Measurements from ENCODE around the gene R3HDM2. TPM values are rescaled to one million over a fixed set of nuclear protein-coding genes. Genes with fewer than 3 reads are reported as not detected.

R3HDM2 gene
- total and polyA plus RNA-seq, 2 of the 13 experiments (the other 11 are each of a cell fraction or from before 2014, with no cell fraction given): 11.1 to 23.5 TPM

GRCh38 chr12:57465030-57465746 lies 34.3 kb upstream of the R3HDM2 start (continued):
- TF ChIP-seq ZNF235 (CRISPR knock-in tag; IDR thresholded peaks at IDR 0.05; ENCODE audit: borderline replicate concordance): no peak
- no peak for TF ChIP-seq ZNF562 (CRISPR knock-in tag; IDR thresholded peaks at IDR 0.05; ENCODE audit: borderline replicate concordance)
- TF ChIP-seq PAX8 (CRISPR knock-in tag; IDR thresholded peaks at IDR 0.05; ENCODE audit: borderline replicate concordance): no peak

GRCh38 chr12:57464569-57464968 lies 33.7 kb upstream of the R3HDM2 start:
- Histone ChIP-seq H3K4me3 (replicated peaks in 1 of 3; ENCODE audit: insufficient read depth in 1 of 3, low read depth in 2 of 3, low read length in 3 of 3) (no peak overlapping the region), H3K9me3 (ENCODE audit: low read length) (no peaks in the 10 kb centered on the region), H3K4me1 (ENCODE audit: insufficient read depth, low read length) (peaks cover 39% of the 10 kb centered on the region), H3K36me3 (replicated peaks in 1 of 2; ENCODE audit: control insufficient read depth in 1 of 2, insufficient read depth in 2 of 2, low read length in 2 of 2) (no peaks in the 10 kb centered on the region), H3K79me2 (ENCODE audit: insufficient read depth, low read length) (no peaks in the 10 kb centered on the region), H3K4me2 (ENCODE audit: low read depth, low read length) (no peak overlapping the region), H3K27ac (ENCODE audit: extremely low read length, insufficient read depth, low read length) (no peak overlapping the region), H3K27me3 (ENCODE audit: control insufficient read depth in 1 of 2, insufficient read depth in 2 of 2, low read length in 2 of 2) (peaks cover 0 to 45% of the 10 kb centered on the region in 2 experiments; a peak in 3 of 5 replicates), H3K9ac (ENCODE audit: insufficient read depth, low read depth, low read length) (no peak overlapping the region), H4K20me1 (ENCODE audit: insufficient read depth, low read length) (no peaks in the 10 kb centered on the region), H2AFZ (ENCODE audit: low read length) (no peak overlapping the region)
- no peak for FAIRE-seq
- intact Hi-C loops (cut with micrococcal nuclease; ENCODE audit: unreplicated experiment) (no loop called here), in situ Hi-C loops (cut with HindIII; ENCODE audit: extremely low pct_ligation_motif_present, low pct_unique_long_range_greater_than_20kb) (no loop called here)
- ATAC-seq: no peak
- DNase-seq (ENCODE audit: low spot score): no peak
- TF ChIP-seq TP53 (CRISPR knock-in tag; conservative IDR thresholded peaks at IDR 0.05) (no peak), JARID2 (CRISPR knock-in tag; IDR thresholded peaks at IDR 0.05; ENCODE audit: insufficient replicate concordance) (no peak), GMEB1 (CRISPR knock-in tag; IDR thresholded peaks at IDR 0.05; ENCODE audit: borderline replicate concordance) (no peak), THAP9 (CRISPR knock-in tag; IDR thresholded peaks at IDR 0.05; ENCODE audit: borderline replicate concordance) (no peak), ZNF605 (CRISPR knock-in tag; IDR thresholded peaks at IDR 0.05) (no peak), SAP130 (CRISPR knock-in tag; IDR thresholded peaks at IDR 0.05; ENCODE audit: low read depth) (no peak), PITX1 (CRISPR knock-in tag; IDR thresholded peaks at IDR 0.05) (no peak), KAT8 (CRISPR knock-in tag; IDR thresholded peaks at IDR 0.05) (no peak), ZNF224 (CRISPR knock-in tag; IDR thresholded peaks at IDR 0.05) (no peak), KDM1A (CRISPR knock-in tag; IDR thresholded peaks at IDR 0.05) (no peak), NFE2L1 (CRISPR knock-in tag; IDR thresholded peaks at IDR 0.05; ENCODE audit: borderline replicate concordance) (no peak), MTA1 (CRISPR knock-in tag; IDR thresholded peaks at IDR 0.05; ENCODE audit: borderline replicate concordance) (no peak), ZBTB3 (CRISPR knock-in tag; IDR thresholded peaks at IDR 0.05; ENCODE audit: borderline replicate concordance, low read depth) (no peak), SMAD3 (CRISPR knock-in tag; IDR thresholded peaks at IDR 0.05) (no peak), KAT2B (IDR thresholded peaks at IDR 0.05; ENCODE audit: borderline replicate concordance, low read depth, low read length) (no peak), ZNF773 (CRISPR knock-in tag; IDR thresholded peaks at IDR 0.05; ENCODE audit: borderline replicate concordance) (no peak), ZNF564 (CRISPR knock-in tag; IDR thresholded peaks at IDR 0.05) (no peak)
- 71% methylated on average over 12 of the region's 12 CpGs for WGBS (ENCODE audit: low lambda C conversion rate)
- CTCF ChIA-PET (ENCODE audit: low intra/inter-chr PET ratio, low total read pairs): no interaction called here
- POLR2A ChIA-PET: no interaction called here
- BruUV-seq (replicated peaks): no TSS peak
